Measurements from ENCODE around the gene NPC2. TPM values are rescaled to one million over a fixed set of nuclear protein-coding genes. Genes with fewer than 3 reads are reported as not detected.

The NPC2 gene
- total RNA-seq, 4 donors from 2014 or later = 88.3 to 393 (median 147) TPM

- H3K9me3 ChIP-seq = no peaks in the 10 kb centered on the region
- no peaks in the 10 kb centered on the region for H3K4me1 ChIP-seq
- H3K27ac ChIP-seq = no peak overlapping the region
- WGBS, 2 donors (ENCODE audit: low coverage in 1 of 2) = 94% methylated on average over 10 of the region's 10 CpGs; no CpG with 5 or more reads in 1 of the 2 donors
- TF ChIP-seq POLR2A (IDR thresholded peaks at IDR 0.05) (no peak), POLR2AphosphoS5 (IDR thresholded peaks at IDR 0.05) (no peak), CTCF (IDR thresholded peaks at IDR 0.05) (no peak), EP300 (IDR thresholded peaks at IDR 0.05; ENCODE audit: low read depth) (no peak)
- intact Hi-C loops (cut with DNase I; ENCODE audit: low total_unique reads) (no loop called here), in situ Hi-C loops (cut with MboI; ENCODE audit: low pct_ligation_motif_present in 1 of 4, low pct_unique_long_range_greater_than_20kb in 1 of 4, low sequenced_read_pairs in 3 of 4) (no loop called here)
- no peak for DNase-seq
- no peak overlapping the region for H3K4me3 ChIP-seq
- H3K36me3 ChIP-seq = no peaks in the 10 kb centered on the region
- H3K27me3 ChIP-seq = no peaks in the 10 kb centered on the region
Measured at GRCh38 chr14:74532246-74532645, 39.1 kb upstream of the NPC2 start.

- peak; percentile 28 for DNase-seq
- H3K4me3 ChIP-seq = no peak overlapping the region
- intact Hi-C loops (cut with DNase I; ENCODE audit: low total_unique reads) = no loop called here
Measured at GRCh38 chr14:74531467-74531866, 38.4 kb upstream of the NPC2 start.

DNA sequence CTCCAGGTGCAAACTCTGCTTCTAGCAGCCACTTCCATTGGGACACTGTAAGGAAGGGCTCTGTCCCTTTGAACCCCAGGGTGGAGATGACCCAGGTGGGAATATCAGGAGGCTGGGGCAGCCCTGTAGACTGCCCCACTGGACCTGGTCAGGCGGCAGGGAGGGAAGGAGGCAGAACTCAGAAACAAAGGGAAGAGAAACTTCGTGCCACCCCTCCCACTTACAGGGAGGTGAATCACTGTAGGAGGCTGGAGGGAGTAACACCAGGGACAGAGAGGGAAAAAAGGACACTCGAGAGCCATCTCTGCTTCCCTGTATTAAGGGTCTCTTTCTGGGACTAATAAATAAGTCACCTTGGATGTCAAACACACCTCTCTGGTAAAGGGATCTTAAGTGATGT lies 37.9 kb upstream of the NPC2 start:
- no peaks in the 10 kb centered on the region for H3K4me1 ChIP-seq
- WGBS, 2 donors (ENCODE audit: low coverage in 1 of 2) = 79 to 89% methylated on average over 3 of the region's 3 CpGs
- H3K27ac ChIP-seq = no peak overlapping the region
- H3K9me3 ChIP-seq = no peaks in the 10 kb centered on the region
- H3K4me3 ChIP-seq = no peak overlapping the region
- intact Hi-C loops (cut with DNase I; ENCODE audit: low total_unique reads) (no loop called here), in situ Hi-C loops (cut with MboI; ENCODE audit: low pct_ligation_motif_present in 1 of 4, low pct_unique_long_range_greater_than_20kb in 1 of 4, low sequenced_read_pairs in 3 of 4) (no loop called here)
- TF ChIP-seq POLR2AphosphoS5 (IDR thresholded peaks at IDR 0.05) (no peak), CTCF (IDR thresholded peaks at IDR 0.05) (no peak), EP300 (IDR thresholded peaks at IDR 0.05; ENCODE audit: low read depth) (no peak), POLR2A (IDR thresholded peaks at IDR 0.05) (no peak)
- no peaks in the 10 kb centered on the region for H3K36me3 ChIP-seq
- no peaks in the 10 kb centered on the region for H3K27me3 ChIP-seq
- no peak for DNase-seq

More at GRCh38 chr14:74531467-74531866, 38.4 kb upstream of the NPC2 start:
- Histone ChIP-seq H3K27me3 (no peaks in the 10 kb centered on the region), H3K36me3 (no peaks in the 10 kb centered on the region), H3K9me3 (no peaks in the 10 kb centered on the region), H3K4me1 (no peaks in the 10 kb centered on the region), H3K27ac (no peak overlapping the region)
- TF ChIP-seq POLR2A (IDR thresholded peaks at IDR 0.05) = no peak
- no peak for TF ChIP-seq CTCF (IDR thresholded peaks at IDR 0.05)
- no peak for TF ChIP-seq EP300 (IDR thresholded peaks at IDR 0.05; ENCODE audit: low read depth)
- no peak for TF ChIP-seq POLR2AphosphoS5 (IDR thresholded peaks at IDR 0.05)
- 38% methylated on average over 5 of the region's 5 CpGs; no CpG with 5 or more reads in 1 of the 2 donors for WGBS, 2 donors (ENCODE audit: low coverage in 1 of 2)
- in situ Hi-C loops (cut with MboI; ENCODE audit: low pct_ligation_motif_present in 1 of 4, low pct_unique_long_range_greater_than_20kb in 1 of 4, low sequenced_read_pairs in 3 of 4) = no loop called here

GRCh38 chr14:74528886-74529285 lies 35.8 kb upstream of the NPC2 start:
- in situ Hi-C loops (cut with MboI; ENCODE audit: low pct_ligation_motif_present in 1 of 4, low pct_unique_long_range_greater_than_20kb in 1 of 4, low sequenced_read_pairs in 3 of 4) (no loop called here), intact Hi-C loops (cut with DNase I; ENCODE audit: low total_unique reads) (no loop called here)
- Histone ChIP-seq H3K36me3 (no peaks in the 10 kb centered on the region), H3K4me3 (no peak overlapping the region), H3K9me3 (no peaks in the 10 kb centered on the region), H3K27me3 (no peaks in the 10 kb centered on the region), H3K27ac (no peak overlapping the region), H3K4me1 (no peaks in the 10 kb centered on the region)
- no peak for DNase-seq
- WGBS, 2 donors (ENCODE audit: low coverage in 1 of 2) = 90% methylated on average over 10 of the region's 10 CpGs; no CpG with 5 or more reads in 1 of the 2 donors
- TF ChIP-seq EP300 (IDR thresholded peaks at IDR 0.05; ENCODE audit: low read depth) (no peak), POLR2A (IDR thresholded peaks at IDR 0.05) (no peak), CTCF (IDR thresholded peaks at IDR 0.05) (no peak), POLR2AphosphoS5 (IDR thresholded peaks at IDR 0.05) (no peak)
